HG02623 (cell line): ENCODE data around the gene ANKRD34C.
"Not testable (repeated sequence)": the region's sequence is repeated elsewhere in the genome, so short reads cannot be mapped to it uniquely, and the experiment has no call there.

Experiments used
- ATAC-seq: cut with Tn5 transposase; IDR thresholded peaks from one replicate; pipeline ENCODE4 v1.9.1; 2021; ENCODE audit warnings: moderate library complexity; ENCODE audit not compliant: unreplicated experiment

The ANKRD34C gene

GRCh38 chr15:79310985-79311900 is 28.7 kb downstream of the ANKRD34C start, which contains the start of gene TMED3:
Gene TMED3 (plus strand): TSS chr15:79311112. CDS start chr15:79311250, 138 bp downstream.
- ATAC-seq, result peak; percentile 94

- no peak for ATAC-seq
Observed at GRCh38 chr15:79311901-79312553, 29.5 kb downstream of the ANKRD34C start.

- ATAC-seq, result no peak
Observed at GRCh38 chr15:79314186-79314585, 31.7 kb downstream of the ANKRD34C start.

DNA sequence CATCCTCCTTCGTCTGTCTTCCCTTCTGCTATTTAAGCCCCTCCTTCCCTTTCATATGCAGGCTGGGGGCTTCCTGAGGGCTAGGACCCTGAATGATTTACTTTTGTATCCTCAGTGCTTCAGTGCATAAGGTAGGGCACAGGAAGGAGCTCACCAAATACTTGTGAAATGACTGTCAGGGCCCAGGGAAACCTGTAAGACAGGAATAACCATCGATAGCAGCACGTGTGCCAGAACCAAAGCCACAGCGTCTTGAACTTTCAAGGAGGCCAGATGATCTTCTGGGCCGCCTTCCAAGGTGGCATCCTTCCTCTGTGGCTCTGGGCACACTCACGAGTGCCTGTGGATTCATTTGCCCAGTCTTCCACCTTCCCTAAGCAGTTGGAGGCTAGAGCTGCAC is 32.3 kb downstream of the ANKRD34C start:
- ATAC-seq, result no peak

GRCh38 chr15:79315623-79316328 is 33.3 kb downstream of the ANKRD34C start:
- ATAC-seq, result no peak

- ATAC-seq, result no peak
Observed at GRCh38 chr15:79316864-79317263, 34.3 kb downstream of the ANKRD34C start.

DNA sequence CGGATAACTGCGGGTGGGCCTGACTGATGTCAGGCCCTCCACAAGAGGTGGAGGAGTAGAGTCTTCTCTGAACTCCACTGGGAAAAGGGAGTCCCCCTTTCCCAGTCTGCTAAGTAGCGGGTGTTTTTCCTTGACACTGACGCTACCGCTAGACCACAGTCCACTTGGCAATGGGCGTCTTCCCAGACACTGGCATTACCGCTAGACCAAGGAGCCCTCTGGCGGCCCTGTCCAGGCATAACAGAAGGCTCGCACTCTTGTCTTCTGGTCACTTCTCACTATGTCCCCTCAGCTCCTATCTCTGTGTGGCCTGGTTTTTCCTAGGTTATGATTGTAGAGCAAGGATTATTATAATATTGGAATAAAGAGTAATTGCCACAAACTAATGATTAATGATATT is 37.5 kb downstream of the ANKRD34C start:
- ATAC-seq, result not testable (repeated sequence)

DNA sequence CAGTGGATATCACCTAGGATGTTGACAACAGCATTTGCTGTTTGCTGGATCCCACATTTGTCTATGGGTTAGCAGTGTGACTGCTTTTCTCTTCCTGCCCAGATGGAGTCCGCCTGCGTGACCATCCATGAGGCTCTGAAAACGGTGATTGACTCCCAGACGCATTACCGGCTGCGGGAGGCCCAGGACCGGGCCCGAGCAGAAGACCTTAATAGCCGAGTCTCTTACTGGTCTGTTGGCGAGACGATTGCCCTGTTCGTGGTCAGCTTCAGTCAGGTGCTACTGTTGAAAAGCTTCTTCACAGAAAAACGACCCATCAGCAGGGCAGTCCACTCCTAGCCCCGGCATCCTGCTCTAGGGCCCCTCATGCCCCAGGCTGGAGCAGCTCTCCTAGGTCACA is 39.4 kb downstream of the ANKRD34C start:
- ATAC-seq, result no peak

- ATAC-seq, result no peak
Observed at GRCh38 chr15:79322306-79322705, 39.8 kb downstream of the ANKRD34C start.

DNA sequence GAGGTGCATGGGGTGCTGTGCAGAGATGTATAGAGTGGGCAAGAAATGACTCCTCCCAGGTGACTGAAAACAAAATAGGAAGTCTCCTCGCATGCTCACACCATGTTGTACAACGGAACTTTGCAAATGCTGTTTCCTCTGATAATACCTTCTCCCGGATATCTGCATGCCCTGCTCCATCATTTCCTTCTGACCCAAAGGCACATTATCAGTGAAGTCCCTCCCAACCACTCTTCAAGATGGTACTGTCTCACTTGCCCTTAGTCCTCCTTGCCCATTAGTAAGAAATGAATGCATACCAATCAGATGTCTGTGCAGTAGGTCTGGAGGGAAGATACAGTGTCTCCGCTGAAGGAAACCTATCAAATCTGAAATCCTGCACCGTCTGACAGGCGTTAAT is 40.4 kb downstream of the ANKRD34C start:
- ATAC-seq, result no peak

DNA sequence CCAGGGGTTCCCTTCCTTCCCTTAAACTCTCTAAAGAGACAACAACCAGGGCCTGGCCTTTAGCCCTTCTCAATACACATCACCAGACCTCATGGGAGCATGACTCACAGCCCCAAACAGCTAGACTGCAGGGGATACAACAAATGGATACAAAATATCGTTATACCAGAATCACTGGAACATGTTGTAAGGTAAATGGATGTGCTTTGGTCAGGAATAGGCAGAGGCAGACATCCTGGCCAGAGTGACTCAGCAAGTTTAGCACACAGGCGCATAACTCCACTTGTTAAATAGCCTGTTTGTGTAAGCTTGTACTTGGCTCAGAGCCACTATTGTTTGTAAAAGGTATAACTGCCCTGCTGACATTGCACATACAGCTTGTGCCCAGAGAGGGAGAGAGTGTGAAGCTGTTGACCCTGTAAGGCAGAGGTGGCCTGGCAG is 46.7 kb downstream of the ANKRD34C start:
- no peak for ATAC-seq
